Left renal pelvis (tissue), 4 donors: Measurements from ENCODE around the gene TARS2. TPM values are rescaled to one million over a fixed set of nuclear protein-coding genes. Genes with fewer than 3 reads are reported as not detected.

Experiments used
- DNase-seq, 4 donors: peaks; one replicate each; pipeline ENCODE4 v3.0.0-alpha.2; 2013; ENCODE audit warnings: low read depth in 4 of 4, low spot score in 3 of 4
- polyA plus RNA-seq, 4 donors: library from polyadenylated mRNA; unstranded; fragments of 120-200 nt; gene quantifications; one replicate each; pipeline ENCODE4 v1.2.1, GENCODE V29; 2013; ENCODE audit not compliant: insufficient read length in 4 of 4

Gene TARS2, protein sequence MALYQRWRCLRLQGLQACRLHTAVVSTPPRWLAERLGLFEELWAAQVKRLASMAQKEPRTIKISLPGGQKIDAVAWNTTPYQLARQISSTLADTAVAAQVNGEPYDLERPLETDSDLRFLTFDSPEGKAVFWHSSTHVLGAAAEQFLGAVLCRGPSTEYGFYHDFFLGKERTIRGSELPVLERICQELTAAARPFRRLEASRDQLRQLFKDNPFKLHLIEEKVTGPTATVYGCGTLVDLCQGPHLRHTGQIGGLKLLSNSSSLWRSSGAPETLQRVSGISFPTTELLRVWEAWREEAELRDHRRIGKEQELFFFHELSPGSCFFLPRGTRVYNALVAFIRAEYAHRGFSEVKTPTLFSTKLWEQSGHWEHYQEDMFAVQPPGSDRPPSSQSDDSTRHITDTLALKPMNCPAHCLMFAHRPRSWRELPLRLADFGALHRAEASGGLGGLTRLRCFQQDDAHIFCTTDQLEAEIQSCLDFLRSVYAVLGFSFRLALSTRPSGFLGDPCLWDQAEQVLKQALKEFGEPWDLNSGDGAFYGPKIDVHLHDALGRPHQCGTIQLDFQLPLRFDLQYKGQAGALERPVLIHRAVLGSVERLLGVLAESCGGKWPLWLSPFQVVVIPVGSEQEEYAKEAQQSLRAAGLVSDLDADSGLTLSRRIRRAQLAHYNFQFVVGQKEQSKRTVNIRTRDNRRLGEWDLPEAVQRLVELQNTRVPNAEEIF
- 10 to 100 TPM; 15.0 to 36.0 (median 22.8) TPM for polyA plus RNA-seq

DNA sequence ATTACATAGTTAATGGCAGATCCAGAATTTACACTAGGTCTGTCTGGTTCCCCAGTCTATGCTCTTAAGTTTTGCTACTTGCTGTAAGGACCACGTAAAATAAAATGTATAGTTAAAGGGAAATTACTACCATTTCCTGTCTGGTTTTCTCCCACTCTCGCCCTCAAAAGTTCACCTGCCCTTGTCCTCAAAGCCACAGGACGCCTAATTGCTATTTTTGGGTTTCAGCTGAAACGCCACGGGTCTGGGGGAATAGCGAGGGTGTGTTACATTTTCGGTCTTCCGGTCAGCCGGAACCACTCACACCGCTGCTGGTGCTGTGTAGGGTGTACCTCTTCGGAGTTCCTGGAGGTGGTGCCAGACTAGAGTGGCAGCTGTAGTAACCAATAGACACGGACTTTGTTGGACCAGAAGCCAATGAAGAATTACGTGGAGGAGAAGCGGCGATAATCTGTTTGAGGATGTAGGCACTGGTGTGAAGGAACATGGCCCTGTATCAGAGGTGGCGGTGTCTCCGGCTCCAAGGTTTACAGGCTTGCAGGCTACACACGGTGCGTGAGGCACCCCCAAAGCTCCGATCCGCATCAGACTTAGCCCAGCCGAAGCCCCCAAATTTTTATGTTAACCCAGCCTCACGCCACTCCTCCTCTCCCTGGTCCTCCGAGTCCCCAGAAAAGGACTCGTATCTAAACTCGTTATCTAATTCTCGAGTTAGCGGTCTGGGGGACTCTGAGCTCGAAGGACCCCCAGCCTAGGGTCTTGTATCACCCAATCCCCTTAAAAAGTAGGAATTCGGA is at the start of gene TARS2:
TARS2 (plus strand) TSS at position 454 of the 797 bp plus-strand sequence; CDS start at position 486, 32 bp downstream.
- peak; percentile 95 to 97 (median 95) for DNase-seq

- no peak for DNase-seq
Measured at GRCh38 chr1:150441121-150441520, 46.1 kb upstream of the TARS2 start.

DNA sequence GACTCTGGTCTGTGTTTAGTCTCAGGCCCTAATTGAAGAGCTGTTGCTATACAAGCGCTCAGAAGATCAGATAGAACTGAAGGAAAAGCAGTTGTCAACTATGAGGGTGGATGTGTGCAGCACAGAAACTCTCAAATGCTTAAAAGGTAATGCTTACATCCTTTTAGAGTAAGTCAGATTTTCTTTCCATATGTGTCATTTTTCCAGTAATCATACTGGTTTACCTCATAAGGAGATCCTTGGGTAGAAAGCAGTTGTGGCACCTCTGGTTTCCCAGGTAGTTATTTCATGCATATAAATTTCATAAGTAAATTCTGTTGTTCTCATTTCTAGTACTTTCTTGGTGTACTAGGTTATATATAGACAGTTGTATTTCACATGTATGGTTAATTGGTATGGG is 43.0 kb upstream of the TARS2 start:
- DNase-seq = no peak

GRCh38 chr1:150456146-150456647 is 31.0 kb upstream of the TARS2 start:
- DNase-seq = no peak

DNA sequence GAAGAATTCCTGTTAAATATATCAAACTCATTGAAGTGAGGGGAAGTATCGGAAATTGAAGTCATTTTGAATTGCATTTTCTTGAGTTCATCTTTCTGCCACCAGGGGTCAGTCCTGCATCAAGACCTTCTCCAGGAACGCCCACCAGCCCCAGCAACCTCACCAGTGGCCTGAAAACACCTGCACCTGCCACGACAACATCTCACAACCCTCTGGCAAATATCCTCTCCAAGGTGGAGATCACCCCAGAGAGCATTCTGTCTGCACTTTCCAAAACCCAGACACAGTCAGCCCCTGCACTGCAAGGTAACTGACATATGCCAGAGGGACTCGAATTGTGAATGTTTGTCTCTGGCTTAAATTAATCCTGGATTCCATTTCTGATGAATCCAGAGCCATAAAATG is 22.8 kb upstream of the TARS2 start:
- DNase-seq = peak in 3 of 4 donors; percentile 35 to 44 (median 42)

DNA sequence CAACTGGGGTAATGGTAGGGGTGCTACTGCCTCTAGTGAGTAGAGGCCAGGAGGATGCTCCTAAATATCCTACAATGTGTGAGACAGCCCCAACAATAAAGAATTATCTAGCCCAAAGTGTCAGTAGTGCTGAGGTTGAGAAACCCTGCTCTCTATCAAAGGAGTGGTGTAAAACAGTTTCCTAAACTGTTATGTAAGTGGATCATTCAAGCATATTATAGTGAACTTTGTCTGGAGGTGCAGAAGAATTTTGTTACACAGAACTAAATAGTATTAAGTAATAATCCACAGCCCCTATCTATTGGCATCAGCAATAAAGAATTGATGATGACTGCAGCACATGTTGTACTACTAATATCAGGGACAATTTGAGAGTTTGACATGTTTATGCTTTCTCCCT is 20.3 kb upstream of the TARS2 start:
- no peak for DNase-seq

DNA sequence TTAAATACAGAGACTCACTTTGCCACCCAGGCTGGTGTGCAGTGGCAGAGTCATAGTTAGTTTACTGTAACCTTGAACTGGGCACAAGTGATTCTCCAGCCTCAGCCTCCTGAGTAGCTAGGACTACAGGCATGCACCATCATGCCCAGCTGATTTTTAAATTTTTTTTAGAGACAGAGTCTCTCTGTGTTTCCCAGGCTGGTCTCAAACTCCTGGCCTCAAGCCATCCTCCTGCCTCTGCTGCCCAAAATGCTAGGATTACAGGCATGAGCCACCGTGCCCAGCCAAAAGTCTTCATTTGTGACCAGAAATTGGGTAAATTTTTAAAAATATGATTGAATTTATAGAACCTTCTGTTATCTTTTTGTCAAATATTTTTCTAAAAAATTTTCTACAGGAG is 17.9 kb upstream of the TARS2 start:
- no peak for DNase-seq

DNA sequence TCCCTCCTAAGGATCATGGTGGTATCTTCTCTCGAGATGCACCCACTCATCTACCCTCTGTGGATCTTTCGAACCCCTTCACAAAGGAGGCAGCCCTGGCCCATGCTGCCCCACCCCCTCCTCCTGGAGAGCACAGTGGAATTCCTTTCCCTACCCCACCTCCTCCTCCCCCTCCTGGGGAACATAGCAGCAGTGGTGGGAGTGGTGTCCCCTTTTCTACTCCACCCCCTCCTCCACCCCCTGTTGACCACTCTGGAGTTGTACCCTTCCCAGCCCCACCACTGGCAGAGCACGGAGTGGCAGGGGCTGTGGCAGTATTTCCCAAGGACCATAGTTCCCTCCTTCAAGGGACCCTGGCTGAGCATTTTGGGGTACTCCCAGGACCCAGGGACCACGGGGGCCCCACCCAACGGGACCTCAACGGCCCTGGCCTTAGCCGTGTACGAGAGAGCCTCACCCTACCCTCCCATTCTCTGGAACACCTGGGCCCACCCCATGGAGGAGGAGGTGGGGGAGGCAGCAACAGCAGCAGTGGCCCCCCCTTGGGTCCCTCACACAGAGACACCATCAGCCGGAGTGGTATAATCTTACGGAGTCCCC is 14.5 kb upstream of the TARS2 start:
- no peak for DNase-seq

DNA sequence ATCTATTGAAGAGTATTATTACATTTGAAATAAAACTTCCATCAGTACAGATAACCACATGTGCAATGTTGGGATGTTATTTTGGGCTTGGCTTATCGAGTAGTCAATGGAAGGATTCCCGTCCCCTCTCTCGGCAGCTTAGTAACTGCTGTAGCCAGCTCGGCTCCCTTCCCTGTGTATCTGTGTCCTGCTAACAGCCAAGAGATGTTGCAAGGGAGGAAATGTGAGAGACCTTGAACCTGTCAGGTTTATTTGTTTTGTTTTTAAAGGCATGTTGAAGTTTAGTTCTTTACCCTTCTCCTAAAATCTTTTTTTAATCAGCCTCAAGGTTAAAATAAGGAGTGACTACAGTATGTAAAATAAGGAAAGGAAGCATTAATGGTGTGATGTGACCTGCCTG is 13.6 kb upstream of the TARS2 start:
- no peak for DNase-seq

DNA sequence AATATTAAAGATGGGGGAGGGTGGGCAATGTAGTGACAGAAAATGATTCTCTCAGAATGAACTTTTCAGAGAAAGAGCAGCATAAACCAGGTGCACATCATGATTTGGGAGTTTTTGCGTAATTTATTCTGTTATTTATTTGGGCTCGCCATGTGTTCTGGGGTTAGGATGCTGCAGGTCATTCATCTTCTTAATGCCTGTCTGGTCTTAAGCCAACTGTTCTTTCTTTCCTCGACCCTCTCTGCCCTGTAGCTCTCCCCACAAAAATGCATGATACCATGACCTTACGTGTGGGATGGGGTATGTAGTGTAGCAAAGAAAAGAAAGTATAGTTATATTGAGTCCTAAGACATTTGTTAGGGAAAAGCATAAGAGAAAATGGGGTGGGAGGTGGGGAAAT is 12.3 kb upstream of the TARS2 start:
- no peak for DNase-seq

DNA sequence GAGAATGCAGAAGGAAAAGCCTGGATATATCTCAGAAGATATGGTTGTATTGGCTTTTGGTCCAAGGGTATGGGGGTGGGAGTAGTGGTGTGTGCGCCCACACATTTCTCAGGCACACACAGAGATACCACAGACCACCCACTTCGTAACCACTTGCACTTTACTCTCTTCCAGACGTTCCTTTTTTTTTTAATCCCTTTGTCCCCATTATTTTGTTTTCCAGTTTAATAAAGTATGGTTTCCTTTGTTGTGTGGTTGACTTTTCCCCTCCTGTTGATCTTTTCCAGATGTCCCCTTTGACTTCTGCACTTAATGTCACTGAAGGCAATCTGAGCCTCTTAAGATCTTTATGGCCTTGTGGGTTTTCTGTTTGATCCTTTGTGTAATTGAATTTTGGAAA is 10.5 kb upstream of the TARS2 start:
- no peak for DNase-seq

GRCh38 chr1:150477320-150477719 is 9.9 kb upstream of the TARS2 start:
- no peak for DNase-seq

GRCh38 chr1:150477733-150478132 is 9.5 kb upstream of the TARS2 start:
- no peak for DNase-seq

GRCh38 chr1:150479370-150479769 is 7.8 kb upstream of the TARS2 start:
- no peak for DNase-seq

- no peak for DNase-seq
Measured at GRCh38 chr1:150479927-150480352, 7.3 kb upstream of the TARS2 start.

DNA sequence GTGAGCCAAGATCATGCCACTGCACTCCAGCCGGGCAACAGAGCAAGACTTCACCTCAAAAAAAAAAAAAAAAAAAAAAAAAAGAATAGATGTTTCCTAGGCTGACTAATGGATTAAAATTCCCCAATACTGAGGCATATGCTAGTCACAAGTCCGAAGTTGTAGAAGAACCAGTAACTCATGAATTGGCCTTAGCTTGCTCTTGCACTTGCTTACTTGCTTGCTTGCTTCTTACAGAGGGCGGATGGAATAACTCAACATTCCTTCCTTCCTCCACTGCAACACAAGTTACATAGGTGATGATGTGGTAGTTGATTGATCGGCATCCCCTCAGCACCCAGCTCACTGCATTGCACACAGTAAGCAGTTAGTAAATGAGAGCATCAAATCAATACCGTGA is 2.8 kb upstream of the TARS2 start:
- DNase-seq = no peak

GRCh38 chr1:150484861-150485260 is 2.4 kb upstream of the TARS2 start:
- DNase-seq = no peak

GRCh38 chr1:150487763-150488115 is 520 bp downstream of the TARS2 start:
- no peak for DNase-seq

- DNase-seq = no peak
Measured at GRCh38 chr1:150493175-150493574, 6.0 kb downstream of the TARS2 start.

GRCh38 chr1:150498342-150498741 is 11.1 kb downstream of the TARS2 start:
- no peak for DNase-seq

DNA sequence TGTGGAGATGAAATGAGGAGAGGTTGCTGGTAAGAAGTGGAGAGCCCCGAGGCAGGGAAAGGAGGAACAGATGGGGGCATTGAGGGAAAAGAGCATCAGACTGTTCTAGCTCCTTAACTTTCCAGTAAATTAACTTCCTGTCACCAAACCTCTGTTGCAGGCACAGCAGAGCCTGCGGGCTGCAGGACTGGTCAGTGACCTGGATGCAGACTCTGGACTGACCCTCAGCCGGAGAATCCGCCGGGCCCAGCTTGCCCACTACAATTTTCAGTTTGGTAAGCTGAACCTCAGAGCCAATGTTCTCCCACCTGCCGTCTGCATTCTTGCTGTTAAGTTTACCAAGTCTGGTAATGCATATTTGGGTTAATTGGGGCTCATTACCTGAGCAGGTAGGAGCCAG is 18.2 kb downstream of the TARS2 start:
- no peak for DNase-seq
